H1 (cell line): ENCODE results near the gene TEX51. TPM values are rescaled to one million over a fixed set of nuclear protein-coding genes. Genes with fewer than 3 reads are reported as not detected.

ENCODE experiments used
- CTCF ChIA-PET: fragments of 300-600 bp; sonication (Branson Sonifier 250); formaldehyde crosslinking; loops from one replicate; lab custom pipeline; 2021; ENCODE audit not compliant: partially characterized antibody; lab: Charles Lee
- POLR2A ChIA-PET: fragments of 300-600 bp; sonication (Branson Sonifier 250); formaldehyde crosslinking; loops from one replicate; lab custom pipeline; 2021; ENCODE audit warnings: inconsistent platforms; ENCODE audit not compliant: partially characterized antibody; lab: Charles Lee
- DNase-seq, 2 experiments: peaks; one replicate each; pipeline versions ENCODE4 v3.0.0 to v3.0.0-alpha.2; 2010 to 2022; ENCODE audit warnings: low spot score in 2 of 2, low read depth in 1 of 2, mixed read lengths in 1 of 2
- FAIRE-seq: peaks from 2 replicates; lab custom pipeline; 2011; peaks lifted over from hg19 to GRCh38; lab: Jason Lieb, UNC
- H2AFZ ChIP-seq: 2 replicates; pipeline ENCODE4 v1.8.1; 2012; ENCODE audit warnings: low read length, inconsistent platforms
- H2AK5ac ChIP-seq: 2 replicates; pipeline ENCODE4 v1.6.1; 2013; ENCODE audit warnings: low read depth, low read length
- H2BK120ac ChIP-seq: replicated peaks from 2 replicates; pipeline ENCODE3; 2013; ENCODE audit warnings: low read depth, low read length, inconsistent platforms
- H2BK12ac ChIP-seq: 2 replicates; pipeline ENCODE4 v1.6.1; 2013; ENCODE audit warnings: low read depth, low read length
- H2BK15ac ChIP-seq: 2 replicates; pipeline ENCODE4 v1.6.1; 2013; ENCODE audit warnings: low read length
- H2BK20ac ChIP-seq: 2 replicates; pipeline ENCODE4 v1.6.1; 2013; ENCODE audit warnings: low read length
- H2BK5ac ChIP-seq: 2 replicates; pipeline ENCODE4 v1.6.1; 2013; ENCODE audit warnings: low read depth, low read length
- H3K14ac ChIP-seq: 2 replicates; pipeline ENCODE4 v1.6.1; 2013; ENCODE audit warnings: inconsistent platforms; ENCODE audit not compliant: insufficient read length
- H3K18ac ChIP-seq: 2 replicates; pipeline ENCODE4 v1.6.1; 2013; ENCODE audit warnings: low read length; ENCODE audit errors: extremely low read depth
- H3K23ac ChIP-seq: 2 replicates; pipeline ENCODE4 v1.6.1; 2013; ENCODE audit warnings: inconsistent platforms; ENCODE audit not compliant: insufficient read length
- H3K23me2 ChIP-seq: 2 replicates; pipeline ENCODE4 v1.6.1; 2013; ENCODE audit warnings: low read depth, low read length
- H3K27ac ChIP-seq: 2 replicates; pipeline ENCODE4 v1.6.1; 2011; ENCODE audit warnings: low read depth, low read length, inconsistent platforms
- H3K27me3 ChIP-seq, 4 experiments: replicated peaks in 1 of 4; 1 replicate in 1 of 4; 2 replicates in 3 of 4; pipeline versions ENCODE4 v1.6.1 to v1.8.1; 2011 to 2013; ENCODE audit warnings: low read length in 3 of 4, mild to moderate bottlenecking in 3 of 4, inconsistent platforms in 2 of 4, mixed read lengths in 2 of 4, moderate library complexity in 1 of 4; ENCODE audit not compliant: control insufficient read depth in 3 of 4, insufficient read depth in 3 of 4; ENCODE audit errors: extremely low read depth in 1 of 4
- H3K36me3 ChIP-seq, 4 experiments: 2 replicates each; pipeline versions ENCODE4 v1.6.1 to v1.8.1; 2011 to 2013; ENCODE audit warnings: mild to moderate bottlenecking in 4 of 4, low read length in 3 of 4, moderate library complexity in 2 of 4, control low read depth in 1 of 4, inconsistent platforms in 1 of 4; ENCODE audit not compliant: insufficient read depth in 4 of 4, control insufficient read depth in 2 of 4
- H3K4ac ChIP-seq: replicated peaks from 2 replicates; pipeline ENCODE3; 2013; ENCODE audit warnings: low read length, low read depth, mixed read lengths, inconsistent platforms; ENCODE audit not compliant: insufficient read length
- H3K4me1 ChIP-seq, 4 experiments: replicated peaks in 1 of 4; 1 replicate in 1 of 4; 2 replicates in 3 of 4; pipeline versions ENCODE4 v1.6.1 to v1.8.1; 2011 to 2013; ENCODE audit warnings: low read length in 3 of 4, inconsistent platforms in 2 of 4, mixed read lengths in 1 of 4; ENCODE audit not compliant: insufficient read depth in 4 of 4, control insufficient read depth in 3 of 4
- H3K4me2 ChIP-seq, 2 experiments: 2 replicates each; pipeline versions ENCODE4 v1.6.1 to v1.8.1; 2011 to 2013; ENCODE audit warnings: low read depth in 2 of 2, low read length in 2 of 2, control low read depth in 1 of 2, inconsistent platforms in 1 of 2, mild to moderate bottlenecking in 1 of 2; ENCODE audit not compliant: insufficient read depth in 1 of 2
- H3K4me3 ChIP-seq, 4 experiments: fragments of 200-600, 300-600 bp in 1 of 4; sonication (generic), shearing (Covaris generic), sonication (Bioruptor Twin) in 1 of 4; 2 replicates each; pipeline versions ENCODE4 v1.5.1 to v1.8.1; 2011 to 2016; ENCODE audit warnings: low read length in 4 of 4, low read depth in 3 of 4, control low read depth in 2 of 4, inconsistent platforms in 2 of 4, mild to moderate bottlenecking in 2 of 4, mixed read lengths in 1 of 4, moderate library complexity in 1 of 4; ENCODE audit not compliant: insufficient read depth in 2 of 4; ENCODE audit errors: extremely low read depth in 1 of 4
- H3K56ac ChIP-seq: replicated peaks from 2 replicates; pipeline ENCODE3; 2013; ENCODE audit warnings: low read depth, mild to moderate bottlenecking, mixed read lengths, low read length, inconsistent platforms; ENCODE audit not compliant: insufficient read length
- H3K79me1 ChIP-seq: 2 replicates; pipeline ENCODE4 v1.6.1; 2013; ENCODE audit warnings: low read depth, low read length, control low read depth
- H3K79me2 ChIP-seq, 2 experiments: 2 replicates each; pipeline versions ENCODE4 v1.6.1 to v1.8.1; 2012 to 2013; ENCODE audit warnings: low read length in 2 of 2, mild to moderate bottlenecking in 2 of 2, inconsistent platforms in 1 of 2; ENCODE audit not compliant: insufficient read depth in 2 of 2, control insufficient read depth in 1 of 2
- H3K9ac ChIP-seq, 4 experiments: replicated peaks in 1 of 4; 1 replicate in 1 of 4; 2 replicates in 3 of 4; pipeline versions ENCODE4 v1.6.1 to v1.8.1; 2011 to 2013; ENCODE audit warnings: low read depth in 3 of 4, low read length in 3 of 4, control low read depth in 2 of 4, mild to moderate bottlenecking in 2 of 4, moderate library complexity in 2 of 4, inconsistent platforms in 1 of 4; ENCODE audit errors: extremely low read depth in 1 of 4
- H3K9me3 ChIP-seq, 2 experiments: 2 replicates each; pipeline versions ENCODE4 v1.6.1 to v1.8.1; 2012 to 2013; ENCODE audit warnings: mild to moderate bottlenecking in 2 of 2, moderate library complexity in 2 of 2, control low read depth in 1 of 2, inconsistent platforms in 1 of 2, low read depth in 1 of 2, low read length in 1 of 2, mixed read lengths in 1 of 2; ENCODE audit not compliant: insufficient read depth in 2 of 2
- H4K20me1 ChIP-seq, 2 experiments: replicated peaks in 1 of 2; 2 replicates each; pipeline versions ENCODE3 to v1.8.1; 2011 to 2013; ENCODE audit warnings: inconsistent platforms in 2 of 2, low read length in 2 of 2, mild to moderate bottlenecking in 1 of 2; ENCODE audit not compliant: insufficient read depth in 2 of 2, control insufficient read depth in 1 of 2
- H4K5ac ChIP-seq: 2 replicates; pipeline ENCODE4 v1.6.1; 2013; ENCODE audit warnings: low read length, low read depth, mixed read lengths, inconsistent platforms; ENCODE audit not compliant: insufficient read length
- H4K8ac ChIP-seq: 2 replicates; pipeline ENCODE4 v1.8.0; 2013; ENCODE audit warnings: mild to moderate bottlenecking, moderate library complexity, low read length, inconsistent platforms; ENCODE audit not compliant: insufficient read depth; ENCODE audit errors: extremely low read depth
- H4K91ac ChIP-seq: replicated peaks from 2 replicates; pipeline ENCODE3; 2013; ENCODE audit warnings: low read length, mixed read lengths, inconsistent platforms; ENCODE audit not compliant: insufficient read length
- BRCA1 ChIP-seq: IDR thresholded peaks from 2 replicates; pipeline ENCODE4 v1.6.1; 2012; ENCODE audit warnings: low read depth, low read length, improper control_type of control experiment
- CBX5 ChIP-seq: fragments of 300-800, 300-1000 bp; sonication (generic); IDR thresholded peaks from 2 replicates; pipeline ENCODE4 v1.7.1; 2016; ENCODE audit warnings: antibody characterized with exemption, low read length, low read depth
- CREB1 ChIP-seq: IDR thresholded peaks from 2 replicates; pipeline ENCODE4 v1.6.1; 2012; ENCODE audit warnings: inconsistent platforms
- EZH2 ChIP-seq: fragments of 200-600 bp; sonication (generic); IDR thresholded peaks from 2 replicates; pipeline ENCODE4 v1.7.1; 2012; ENCODE audit warnings: low read depth, mild to moderate bottlenecking, moderate library complexity, low read length, inconsistent platforms; ENCODE audit not compliant: severe bottlenecking
- HDAC2 ChIP-seq, 2 experiments: fragments of 300-600 bp in 1 of 2; sonication (generic) in 1 of 2; IDR thresholded peaks; 2 replicates each; pipeline ENCODE4 v1.6.1; 2011 to 2012; ENCODE audit warnings: low read depth in 2 of 2, low read length in 2 of 2, mild to moderate bottlenecking in 2 of 2, moderate library complexity in 2 of 2, borderline replicate concordance in 1 of 2, inconsistent platforms in 1 of 2
- RBBP5 ChIP-seq: IDR thresholded peaks from 2 replicates; pipeline ENCODE4 v1.7.1; 2012; ENCODE audit warnings: low read depth, mild to moderate bottlenecking, inconsistent platforms, low read length, moderate library complexity, borderline replicate concordance
- SIX5 ChIP-seq: IDR thresholded peaks from 2 replicates; pipeline ENCODE4 v1.6.1; 2011; ENCODE audit warnings: mild to moderate bottlenecking, low read depth, low read length
- YY1 ChIP-seq: IDR thresholded peaks from 2 replicates; pipeline ENCODE4 v1.6.1; 2011; ENCODE audit warnings: low read depth, mild to moderate bottlenecking, low read length
- WGBS, 2 experiments: shearing (Covaris generic) in 1 of 2; methylation state at CpG; one replicate each; pipeline versions ENCODE4 v1.1.6 to v1.1.7; 2013 to 2015; ENCODE audit warnings: low lambda C conversion rate in 2 of 2, mixed read lengths in 2 of 2, inconsistent platforms in 1 of 2, low coverage in 1 of 2, missing lambda C conversion rate in 1 of 2; ENCODE audit not compliant: insufficient replicate concordance in 2 of 2, insufficient coverage in 1 of 2, insufficient read length in 1 of 2; ENCODE audit errors: extremely low coverage in 1 of 2, missing lambda C conversion rate in 1 of 2; 5-methylcytosine and 5-hydroxymethylcytosine counted together
- polyA plus RNA-seq, 7 experiments: library from polyadenylated mRNA; depleted of rRNA in 3 of 7; stranded (reverse) in 5 of 7; unstranded in 2 of 7; fragments of >200 nt in 5 of 7; fragments of 200-250 nt in 2 of 7; gene quantifications; 1 replicate in 5 of 7; 2 replicates in 1 of 7; 4 replicates in 1 of 7; pipeline versions ENCODE4 v1.2.1 to v1.2.3, GENCODE V29; 2011 to 2013; ENCODE audit warnings: missing spikeins in 2 of 7, mixed read lengths in 2 of 7
- total RNA-seq: library from RNA; stranded (reverse); fragmentation: NEBNext Ultra II Directional; extraction: Animal tissue kit (Norgen Biotek cat#: 25700); gene quantifications from 2 replicates; pipeline ENCODE4 v1.2.1, GENCODE V29; 2021

TEX51 gene
- total and polyA plus RNA-seq, 2 of the 8 experiments (the other 6 are each of a cell fraction or from before 2014, with no cell fraction given) = not detected

GRCh38 chr2:126912201-126912600 is 13.5 kb downstream of the TEX51 start:
- POLR2A ChIA-PET = no interaction called here
- H4K91ac ChIP-seq = no peak overlapping the region

More at GRCh38 chr2:126912201-126912600, 13.5 kb downstream of the TEX51 start:
- Histone ChIP-seq H3K9me3 (no peaks in the 10 kb centered on the region), H2BK20ac (no peak overlapping the region), H3K4me1 (no peaks in the 10 kb centered on the region; a peak in 2 of 7 replicates), H4K20me1 (no peaks in the 10 kb centered on the region), H3K4me3 (no peak overlapping the region), H3K4me2 (no peak overlapping the region), H3K14ac (no peak overlapping the region), H2BK12ac (no peak overlapping the region), H2AK5ac (no peak overlapping the region), H3K79me1 (no peaks in the 10 kb centered on the region), H3K56ac (no peak overlapping the region), H2BK120ac (no peak overlapping the region), H3K27ac (no peak overlapping the region), H3K4ac (no peak overlapping the region), H2BK5ac (no peak overlapping the region; the same call in 1 of the 2 replicates), H2BK15ac (no peak overlapping the region), H3K36me3 (no peaks in the 10 kb centered on the region), H3K18ac (no peak overlapping the region; the same call in 1 of the 2 replicates), H3K27me3 (no peaks in the 10 kb centered on the region), H3K9ac (no peak overlapping the region), H4K5ac (no peak overlapping the region), H2AFZ (no peak overlapping the region), H3K23me2 (no peaks in the 10 kb centered on the region), H4K8ac (no peak overlapping the region), H3K23ac (no peak overlapping the region), H3K79me2 (no peaks in the 10 kb centered on the region)
- CTCF ChIA-PET = no interaction called here
- WGBS, 2 experiments = 97% methylated on average over 7 of the region's 7 CpGs; no CpG with 5 or more reads in 1 of the 2 experiments
- FAIRE-seq = no peak
- TF ChIP-seq HDAC2 (IDR thresholded peaks at IDR 0.05; ENCODE audit: borderline replicate concordance in 1 of 2, low read depth in 2 of 2, low read length in 2 of 2) = no peak
- TF ChIP-seq EZH2 = no peak
- no peak for TF ChIP-seq BRCA1
- TF ChIP-seq CBX5 = no peak
- no peak for TF ChIP-seq CREB1
- no peak for TF ChIP-seq SIX5
- no peak for TF ChIP-seq RBBP5
- TF ChIP-seq YY1 = no peak
- DNase-seq = peak in 1 of 2 experiments; percentile 28
